HG03521 (cell line): ENCODE results near the gene LOXL3.

ENCODE experiments used
- ATAC-seq: cut with Tn5 transposase; IDR thresholded peaks from one replicate; pipeline ENCODE4 v1.9.1; 2021; ENCODE audit warnings: mild to moderate bottlenecking, moderate library complexity; ENCODE audit not compliant: unreplicated experiment

Gene LOXL3

GRCh38 chr2:74529357-74530238 lies 24.1 kb downstream of the LOXL3 start, which contains the start of the genes AUP1 and HTRA2:
Gene AUP1 (minus strand): TSS chr2:74529706. CDS start chr2:74529629, 77 bp downstream.
Gene HTRA2 (plus strand): TSS chr2:74529933. CDS start chr2:74530007, 74 bp downstream.
- ATAC-seq: peak; percentile 77

DNA sequence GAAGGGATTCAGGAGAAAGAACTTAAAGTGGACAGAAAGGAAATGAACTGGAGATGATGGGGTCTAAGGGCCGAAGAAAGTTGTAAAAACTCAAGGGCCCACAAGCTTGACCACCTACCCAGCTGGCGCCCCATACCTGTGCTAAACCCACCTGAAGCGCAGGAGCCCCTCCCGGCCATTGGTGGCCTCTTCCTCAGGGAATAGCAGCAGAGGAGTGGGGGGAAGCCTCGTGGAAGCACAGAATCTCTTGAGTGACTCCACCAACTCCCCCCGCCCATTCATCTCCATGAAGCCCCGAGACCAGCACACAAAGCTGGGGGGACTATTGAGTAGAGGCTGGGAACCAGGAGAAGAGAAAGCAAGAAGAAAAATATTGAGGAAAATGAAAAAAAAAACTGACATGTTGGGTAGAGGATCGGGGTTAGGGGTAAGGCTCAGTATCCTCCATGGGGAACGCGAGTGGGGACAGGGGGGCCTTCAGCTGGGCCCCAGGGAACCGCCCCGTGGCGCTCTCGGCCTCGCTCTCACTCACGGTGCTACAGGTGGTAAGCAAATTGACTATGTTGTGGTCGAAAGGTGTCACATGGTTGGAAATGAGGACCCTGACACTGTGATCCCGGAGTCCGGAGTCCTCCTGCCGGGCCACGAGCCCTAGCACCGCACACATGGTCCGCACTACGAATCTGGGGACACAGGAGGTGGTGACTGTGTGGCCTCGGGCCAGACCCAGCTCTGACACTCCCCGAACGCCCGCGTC lies 25.0 kb downstream of the LOXL3 start:
- ATAC-seq: peak; percentile 4

GRCh38 chr2:74527741-74528140 lies 26.0 kb downstream of the LOXL3 start:
- ATAC-seq: no peak

- no peak for ATAC-seq
These were observed 27.0 kb downstream of the LOXL3 start for GRCh38 chr2:74526649-74527230.

GRCh38 chr2:74525717-74526648 lies 27.8 kb downstream of the LOXL3 start, which contains the start of gene DQX1:
Gene DQX1 (minus strand): TSS chr2:74526231. CDS start chr2:74525729, 502 bp downstream.
- ATAC-seq: no peak

DNA sequence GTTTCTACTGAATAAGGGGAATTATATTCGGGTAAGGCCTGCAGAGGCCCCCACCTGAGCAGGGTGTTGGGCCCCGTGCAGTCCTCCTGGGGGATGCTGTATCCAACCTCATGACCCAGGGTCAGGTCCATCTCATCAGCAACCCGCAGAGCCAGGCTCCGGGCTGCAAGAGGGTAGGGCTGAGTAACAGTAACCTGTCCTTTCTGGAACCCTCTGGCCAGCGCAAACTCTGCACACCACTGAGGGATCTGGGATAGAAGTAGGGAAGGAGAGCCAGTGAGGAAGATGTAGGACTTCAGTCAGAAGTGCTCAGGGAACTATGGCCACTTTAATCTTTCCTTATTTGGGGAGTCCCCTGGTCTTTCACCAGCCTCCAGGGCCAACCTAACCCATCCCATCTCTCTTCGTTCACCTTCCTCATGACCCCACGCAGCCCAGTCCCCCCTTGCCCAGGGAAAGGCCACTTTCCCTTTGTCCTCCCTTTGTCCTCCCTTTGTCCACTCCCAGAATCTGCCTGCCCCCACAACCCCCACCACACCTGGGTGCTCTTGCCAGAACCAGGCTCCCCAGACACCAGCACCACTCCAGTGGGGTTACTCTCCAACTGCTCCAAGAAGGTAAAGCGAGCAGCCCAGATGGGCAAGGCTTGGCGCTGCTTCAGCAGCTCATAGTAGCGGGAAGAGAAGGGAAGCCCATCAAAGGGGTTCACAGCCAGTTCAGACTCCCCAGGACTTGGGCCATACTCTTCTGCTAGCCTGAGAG lies 28.6 kb downstream of the LOXL3 start:
- no peak for ATAC-seq

DNA sequence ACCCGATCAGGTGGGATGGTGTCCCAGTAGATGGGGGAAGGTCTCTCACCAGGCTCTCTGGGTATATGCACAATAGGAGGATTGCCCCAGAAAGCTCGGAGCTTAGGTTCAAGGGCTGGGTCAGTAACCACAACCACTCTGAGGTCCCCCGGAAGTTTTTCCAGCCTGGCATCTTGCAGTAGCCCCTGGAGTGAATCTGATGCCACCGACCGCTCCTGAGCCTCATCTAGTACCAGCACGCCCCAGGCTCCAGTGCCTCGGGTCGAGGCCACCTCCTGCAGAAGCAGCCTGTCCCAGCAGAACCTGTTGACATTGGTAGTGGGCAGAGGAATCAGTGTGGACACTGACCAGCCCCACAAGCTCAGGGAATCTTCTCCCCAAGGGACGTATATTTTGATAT lies 29.7 kb downstream of the LOXL3 start:
- ATAC-seq: no peak

GRCh38 chr2:74522516-74522915 lies 31.2 kb downstream of the LOXL3 start:
- no peak for ATAC-seq

GRCh38 chr2:74516650-74517049 lies 37.1 kb downstream of the LOXL3 start:
- no peak for ATAC-seq

DNA sequence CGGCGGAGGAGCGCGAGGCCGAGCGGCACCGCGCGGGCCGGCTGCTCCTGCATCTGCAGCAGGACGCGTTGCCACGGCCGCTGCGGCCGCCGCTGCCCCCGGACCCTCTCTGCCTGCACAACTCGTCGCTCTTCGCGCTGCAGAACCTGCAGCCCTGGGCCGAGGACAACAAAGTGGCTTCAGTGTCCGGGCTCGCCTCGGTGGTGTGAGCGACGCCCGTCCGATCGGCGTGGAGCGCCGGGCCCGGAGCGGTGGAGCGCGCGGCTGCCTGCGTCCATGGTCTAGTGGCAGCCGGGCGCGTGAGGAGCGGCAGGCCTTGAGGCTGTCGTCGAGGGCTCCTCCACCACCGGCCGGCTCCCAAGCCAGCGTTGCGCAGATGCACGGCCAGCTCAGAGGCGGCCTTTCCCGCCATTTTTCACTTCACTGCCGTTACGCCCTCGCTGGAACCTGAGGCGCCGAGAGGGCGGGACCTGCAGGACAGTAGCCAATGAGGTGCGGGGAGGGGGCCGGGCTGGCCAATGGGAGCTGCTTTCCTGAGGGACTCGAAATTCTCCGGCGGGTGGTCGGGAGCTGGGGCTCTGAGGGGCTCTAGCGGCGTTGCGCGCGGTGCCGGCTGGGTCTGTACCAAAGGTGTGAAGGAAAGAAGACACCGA lies 37.6 kb downstream of the LOXL3 start:
- peak; percentile 47 for ATAC-seq

DNA sequence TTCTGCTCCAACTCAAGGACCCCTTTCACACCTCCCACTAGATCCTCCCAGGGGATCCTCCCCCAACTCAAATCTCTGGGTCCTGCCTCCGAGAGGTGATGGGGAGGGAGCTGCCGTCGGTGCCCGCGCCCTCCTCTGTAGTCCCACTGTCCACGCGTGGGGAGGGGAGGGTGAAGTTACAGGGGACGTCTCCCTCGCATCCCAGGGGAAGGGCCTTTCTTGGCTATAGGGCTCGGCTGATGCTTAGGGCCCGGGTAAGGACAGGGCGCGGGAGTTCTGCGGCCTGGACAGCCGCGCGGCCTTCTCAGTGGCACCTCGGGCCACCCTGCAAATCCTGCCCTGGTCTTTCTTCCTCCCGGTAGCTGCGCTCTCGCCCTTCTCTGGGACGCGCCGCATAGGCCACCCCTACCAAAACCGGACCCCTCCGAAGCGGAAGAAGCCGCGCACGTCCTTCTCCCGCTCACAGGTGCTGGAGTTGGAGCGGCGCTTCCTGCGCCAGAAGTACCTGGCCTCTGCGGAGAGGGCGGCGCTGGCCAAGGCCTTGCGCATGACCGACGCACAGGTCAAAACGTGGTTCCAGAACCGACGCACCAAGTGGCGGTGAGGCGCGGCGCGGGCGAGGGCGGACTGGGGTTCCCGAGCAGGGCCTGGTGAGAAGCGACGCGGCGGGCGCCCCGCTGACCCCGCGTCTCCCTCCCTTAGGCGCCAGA lies 38.3 kb downstream of the LOXL3 start:
- no peak for ATAC-seq

DNA sequence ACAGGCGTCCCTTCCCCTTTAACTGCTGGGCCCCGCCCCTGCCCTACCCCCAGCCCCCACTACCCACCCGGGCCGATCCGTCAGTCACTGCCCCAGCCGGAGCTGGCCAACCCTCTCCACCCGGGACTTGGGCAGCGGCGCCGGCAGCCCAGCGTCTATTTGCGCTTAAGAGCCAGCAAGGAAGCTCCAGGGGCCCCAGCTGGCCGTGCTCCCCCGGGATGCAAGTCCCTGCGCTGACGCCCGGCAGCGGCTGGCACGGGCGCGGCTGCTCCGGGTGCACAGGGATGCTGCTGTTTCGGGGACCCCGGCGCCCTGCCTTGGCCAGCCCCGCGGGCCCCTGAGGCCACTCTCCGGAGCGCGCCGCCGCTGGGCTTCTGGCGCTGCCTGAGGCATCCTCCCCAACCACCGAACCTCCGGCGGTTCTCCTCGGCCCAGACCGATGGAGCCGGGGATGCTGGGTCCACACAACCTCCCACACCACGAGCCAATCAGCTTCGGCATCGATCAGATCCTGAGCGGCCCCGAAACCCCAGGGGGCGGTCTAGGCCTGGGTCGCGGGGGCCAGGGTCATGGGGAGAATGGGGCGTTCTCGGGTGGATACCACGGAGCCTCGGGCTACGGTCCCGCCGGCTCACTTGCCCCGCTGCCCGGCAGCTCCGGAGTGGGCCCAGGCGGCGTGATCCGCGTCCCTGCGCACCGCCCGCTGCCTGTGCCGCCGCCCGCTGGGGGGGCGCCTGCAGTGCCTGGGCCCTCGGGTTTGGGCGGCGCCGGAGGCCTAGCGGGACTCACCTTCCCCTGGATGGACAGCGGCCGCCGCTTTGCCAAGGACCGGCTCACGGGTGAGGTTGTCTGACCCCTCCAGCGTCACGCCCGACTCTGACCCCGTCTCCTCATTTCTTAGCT lies 39.1 kb downstream of the LOXL3 start, which contains the start of gene TLX2:
TSS of gene TLX2 (plus strand) at position 83 of the 903 bp plus-strand sequence. CDS start at position 440, 357 bp downstream.
- ATAC-seq: no peak

GRCh38 chr2:74513605-74514367 lies 40.0 kb downstream of the LOXL3 start:
- no peak for ATAC-seq

GRCh38 chr2:74512744-74513604 lies 40.8 kb downstream of the LOXL3 start:
- ATAC-seq: no peak
